ENCODE data around the gene PCGF1.

The PCGF1 gene

GRCh38 chr2:74536166-74536950, 28.9 kb upstream of the PCGF1 start:
- no peak for DNase-seq

DNA sequence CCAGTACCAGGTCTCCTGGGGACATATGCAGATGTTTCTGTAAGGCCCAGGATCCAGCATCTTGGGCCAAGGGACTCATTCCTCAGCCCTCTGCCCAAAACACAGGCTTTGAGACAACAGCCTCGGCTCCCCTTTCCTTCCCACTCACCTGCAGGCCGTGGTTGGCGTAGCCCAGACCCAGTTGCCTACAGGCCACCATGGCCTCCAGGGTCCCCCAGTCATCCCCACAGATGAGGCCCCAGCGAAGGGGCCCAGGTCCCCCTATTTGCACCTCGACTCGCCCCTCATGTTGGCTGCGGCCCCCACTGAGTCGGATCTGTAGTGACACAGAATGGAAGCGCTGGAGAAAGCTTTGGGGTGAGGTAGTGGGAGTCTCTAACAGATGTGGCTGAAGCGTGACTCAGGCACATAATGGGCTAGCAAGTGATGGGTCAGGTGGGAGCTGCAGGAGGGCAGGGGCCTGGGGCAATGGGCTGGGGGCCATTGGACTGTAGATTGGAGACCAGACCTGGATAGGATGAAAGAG, 28.0 kb upstream of the PCGF1 start:
- DNase-seq: no peak

GRCh38 chr2:74534411-74534810, 26.9 kb upstream of the PCGF1 start:
- no peak for DNase-seq

- no peak for DNase-seq
These were observed 26.0 kb upstream of the PCGF1 start for GRCh38 chr2:74533464-74533863.

- DNase-seq: no peak
These were observed 24.7 kb upstream of the PCGF1 start for GRCh38 chr2:74532222-74532621.

DNA sequence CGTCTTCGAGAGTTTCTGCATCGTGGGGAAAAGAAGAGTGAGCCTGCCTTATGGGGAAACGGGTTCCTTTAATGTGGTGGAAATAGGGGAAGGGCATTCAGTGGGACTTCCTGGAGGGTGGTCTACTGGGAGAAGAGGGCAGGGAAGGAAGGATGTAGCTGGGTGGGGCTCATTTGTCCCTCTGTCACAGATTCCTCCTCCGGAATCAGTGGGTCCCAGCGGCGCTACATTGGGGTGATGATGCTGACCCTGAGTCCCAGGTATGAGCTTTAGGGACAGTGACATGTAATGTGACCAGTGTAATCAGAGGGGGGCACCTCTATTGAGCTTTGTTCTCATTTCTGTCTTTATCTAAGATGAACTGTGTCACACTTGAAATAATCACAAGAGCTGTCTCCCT, 24.2 kb upstream of the PCGF1 start:
- no peak for DNase-seq

GRCh38 chr2:74530239-74531187, 23.0 kb upstream of the PCGF1 start:
- peak; percentile 46 for DNase-seq

DNA sequence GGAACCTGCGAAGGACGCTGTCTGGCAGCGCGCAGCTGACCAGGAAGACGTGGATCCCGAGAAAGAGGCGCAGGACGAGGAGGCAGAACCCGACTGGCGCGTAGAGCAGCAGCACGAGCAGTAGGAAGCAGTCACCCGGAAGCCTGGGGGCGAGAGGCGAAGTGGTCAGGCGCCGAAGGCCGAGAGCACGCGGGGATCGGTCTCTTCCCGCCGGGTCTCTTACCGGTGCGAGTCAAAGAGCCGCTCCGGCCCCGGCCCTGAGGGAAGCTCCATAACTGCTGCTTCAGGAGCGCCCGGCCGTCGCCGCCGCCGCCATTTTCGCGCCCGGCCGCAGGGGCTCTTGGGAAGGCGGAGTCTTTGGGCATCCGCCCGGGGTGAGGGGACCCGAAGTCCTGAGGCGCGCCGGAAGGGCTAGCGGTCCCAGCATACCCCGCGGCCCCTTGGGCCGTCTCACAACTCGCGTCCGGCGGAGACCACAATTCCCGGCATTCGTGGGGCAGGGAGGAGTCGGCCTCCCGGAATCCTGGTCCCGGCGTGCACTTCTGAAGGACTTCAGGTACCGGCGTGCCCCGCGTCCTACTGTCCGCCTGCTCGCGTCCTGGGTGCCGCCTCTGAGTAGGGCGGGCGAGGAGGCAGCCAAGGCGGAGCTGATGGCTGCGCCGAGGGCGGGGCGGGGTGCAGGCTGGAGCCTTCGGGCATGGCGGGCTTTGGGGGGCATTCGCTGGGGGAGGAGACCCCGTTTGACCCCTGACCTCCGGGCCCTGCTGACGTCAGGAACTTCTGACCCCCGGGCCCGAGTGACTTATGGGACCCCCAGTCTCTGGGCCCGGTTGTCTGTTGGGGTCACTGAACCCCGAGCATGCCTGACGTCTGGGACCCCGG, 22.1 kb upstream of the PCGF1 start, which contains the start of the genes AUP1 and HTRA2:
Gene AUP1, minus strand, starts transcription at position 350 of the 882 bp plus-strand sequence. Its CDS starts 77 bp downstream, at position 273.
Gene HTRA2, plus strand, starts transcription at position 577 of the 882 bp plus-strand sequence. Its CDS starts 74 bp downstream, at position 651.
- peak; percentile 88 for DNase-seq

DNA sequence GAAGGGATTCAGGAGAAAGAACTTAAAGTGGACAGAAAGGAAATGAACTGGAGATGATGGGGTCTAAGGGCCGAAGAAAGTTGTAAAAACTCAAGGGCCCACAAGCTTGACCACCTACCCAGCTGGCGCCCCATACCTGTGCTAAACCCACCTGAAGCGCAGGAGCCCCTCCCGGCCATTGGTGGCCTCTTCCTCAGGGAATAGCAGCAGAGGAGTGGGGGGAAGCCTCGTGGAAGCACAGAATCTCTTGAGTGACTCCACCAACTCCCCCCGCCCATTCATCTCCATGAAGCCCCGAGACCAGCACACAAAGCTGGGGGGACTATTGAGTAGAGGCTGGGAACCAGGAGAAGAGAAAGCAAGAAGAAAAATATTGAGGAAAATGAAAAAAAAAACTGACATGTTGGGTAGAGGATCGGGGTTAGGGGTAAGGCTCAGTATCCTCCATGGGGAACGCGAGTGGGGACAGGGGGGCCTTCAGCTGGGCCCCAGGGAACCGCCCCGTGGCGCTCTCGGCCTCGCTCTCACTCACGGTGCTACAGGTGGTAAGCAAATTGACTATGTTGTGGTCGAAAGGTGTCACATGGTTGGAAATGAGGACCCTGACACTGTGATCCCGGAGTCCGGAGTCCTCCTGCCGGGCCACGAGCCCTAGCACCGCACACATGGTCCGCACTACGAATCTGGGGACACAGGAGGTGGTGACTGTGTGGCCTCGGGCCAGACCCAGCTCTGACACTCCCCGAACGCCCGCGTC, 21.3 kb upstream of the PCGF1 start:
- peak; percentile 32 for DNase-seq

DNA sequence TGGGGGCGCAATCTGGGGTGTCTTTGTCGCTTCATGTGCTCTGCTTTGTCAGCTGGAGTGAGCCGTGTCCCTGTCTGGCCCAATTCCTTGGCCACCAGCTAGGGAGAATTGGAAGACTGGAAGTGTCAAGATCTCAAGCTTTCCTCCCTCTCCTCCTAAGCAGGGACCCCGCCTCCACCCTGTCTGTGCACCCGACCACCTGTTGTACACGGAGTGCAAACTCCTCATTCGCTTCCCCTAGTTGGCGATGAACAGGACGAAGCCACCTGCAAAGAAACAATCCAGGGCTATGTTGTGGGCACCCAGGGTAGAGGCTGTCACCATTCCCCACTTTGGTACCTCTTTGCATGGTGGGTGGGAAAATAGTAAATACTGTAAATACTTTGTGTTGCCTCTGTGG, 20.2 kb upstream of the PCGF1 start:
- no peak for DNase-seq

DNA sequence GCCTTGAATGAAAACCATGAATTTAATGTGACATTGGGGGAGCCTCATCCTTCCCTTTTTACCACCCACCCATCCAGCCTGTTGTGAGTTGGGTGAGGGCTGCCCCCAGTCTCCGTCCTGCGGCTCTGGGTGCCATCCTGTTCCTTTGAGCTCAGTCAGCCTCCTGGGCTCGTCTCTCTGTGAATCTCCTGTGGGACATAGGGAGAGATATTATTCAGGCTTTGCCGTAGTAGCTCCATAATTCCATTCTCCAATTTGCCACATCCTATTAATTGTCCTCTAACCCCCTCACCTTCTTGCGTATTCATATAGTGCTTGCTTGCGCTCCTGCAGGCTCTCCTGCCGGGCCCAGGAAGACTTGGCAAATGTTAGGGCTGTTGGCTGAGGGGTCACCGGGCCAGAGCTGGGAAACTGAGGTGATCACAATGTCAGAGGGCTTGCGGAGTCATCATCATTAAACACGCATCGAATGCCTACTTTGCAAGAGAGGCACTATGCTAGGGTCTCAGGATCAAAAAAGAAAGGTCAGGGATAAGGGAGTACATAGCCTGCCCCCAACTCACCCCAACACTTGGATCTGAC, 19.2 kb upstream of the PCGF1 start:
- no peak for DNase-seq

GRCh38 chr2:74525717-74526648, 18.5 kb upstream of the PCGF1 start, which contains the start of gene DQX1:
Gene DQX1, minus strand, starts transcription at chr2:74526231. Its CDS starts 502 bp downstream, at chr2:74525729.
- DNase-seq: no peak

- DNase-seq: no peak
These were observed 17.6 kb upstream of the PCGF1 start for GRCh38 chr2:74524955-74525716.

GRCh38 chr2:74524005-74524404, 16.5 kb upstream of the PCGF1 start:
- DNase-seq: no peak

- no peak for DNase-seq
These were observed 15.0 kb upstream of the PCGF1 start for GRCh38 chr2:74522516-74522915.

GRCh38 chr2:74516650-74517049, 9.2 kb upstream of the PCGF1 start:
- DNase-seq: no peak

DNA sequence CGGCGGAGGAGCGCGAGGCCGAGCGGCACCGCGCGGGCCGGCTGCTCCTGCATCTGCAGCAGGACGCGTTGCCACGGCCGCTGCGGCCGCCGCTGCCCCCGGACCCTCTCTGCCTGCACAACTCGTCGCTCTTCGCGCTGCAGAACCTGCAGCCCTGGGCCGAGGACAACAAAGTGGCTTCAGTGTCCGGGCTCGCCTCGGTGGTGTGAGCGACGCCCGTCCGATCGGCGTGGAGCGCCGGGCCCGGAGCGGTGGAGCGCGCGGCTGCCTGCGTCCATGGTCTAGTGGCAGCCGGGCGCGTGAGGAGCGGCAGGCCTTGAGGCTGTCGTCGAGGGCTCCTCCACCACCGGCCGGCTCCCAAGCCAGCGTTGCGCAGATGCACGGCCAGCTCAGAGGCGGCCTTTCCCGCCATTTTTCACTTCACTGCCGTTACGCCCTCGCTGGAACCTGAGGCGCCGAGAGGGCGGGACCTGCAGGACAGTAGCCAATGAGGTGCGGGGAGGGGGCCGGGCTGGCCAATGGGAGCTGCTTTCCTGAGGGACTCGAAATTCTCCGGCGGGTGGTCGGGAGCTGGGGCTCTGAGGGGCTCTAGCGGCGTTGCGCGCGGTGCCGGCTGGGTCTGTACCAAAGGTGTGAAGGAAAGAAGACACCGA, 8.6 kb upstream of the PCGF1 start:
- DNase-seq: peak; percentile 82

DNA sequence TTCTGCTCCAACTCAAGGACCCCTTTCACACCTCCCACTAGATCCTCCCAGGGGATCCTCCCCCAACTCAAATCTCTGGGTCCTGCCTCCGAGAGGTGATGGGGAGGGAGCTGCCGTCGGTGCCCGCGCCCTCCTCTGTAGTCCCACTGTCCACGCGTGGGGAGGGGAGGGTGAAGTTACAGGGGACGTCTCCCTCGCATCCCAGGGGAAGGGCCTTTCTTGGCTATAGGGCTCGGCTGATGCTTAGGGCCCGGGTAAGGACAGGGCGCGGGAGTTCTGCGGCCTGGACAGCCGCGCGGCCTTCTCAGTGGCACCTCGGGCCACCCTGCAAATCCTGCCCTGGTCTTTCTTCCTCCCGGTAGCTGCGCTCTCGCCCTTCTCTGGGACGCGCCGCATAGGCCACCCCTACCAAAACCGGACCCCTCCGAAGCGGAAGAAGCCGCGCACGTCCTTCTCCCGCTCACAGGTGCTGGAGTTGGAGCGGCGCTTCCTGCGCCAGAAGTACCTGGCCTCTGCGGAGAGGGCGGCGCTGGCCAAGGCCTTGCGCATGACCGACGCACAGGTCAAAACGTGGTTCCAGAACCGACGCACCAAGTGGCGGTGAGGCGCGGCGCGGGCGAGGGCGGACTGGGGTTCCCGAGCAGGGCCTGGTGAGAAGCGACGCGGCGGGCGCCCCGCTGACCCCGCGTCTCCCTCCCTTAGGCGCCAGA, 7.9 kb upstream of the PCGF1 start:
- no peak for DNase-seq

Measured in stimulated activated CD4-positive, alpha-beta T cell treated with anti-CD3 and anti-CD28 coated beads, Interleukin-4, amount 100 ng/mL, for 1 hour (primary cell).